Epidermal melanocyte (primary cell): ENCODE data around the gene BACH2.
"Not testable (repeated sequence)": the region's sequence is repeated elsewhere in the genome, so short reads cannot be mapped to it uniquely, and the experiment has no call there.

Source experiments
- DNase-seq: peaks from one replicate; pipeline ENCODE4 v3.0.0; 2011; ENCODE audit warnings: low spot score; ENCODE audit not compliant: insufficient read length

The BACH2 gene

GRCh38 chr6:89972025-89972381 is 324.6 kb downstream of the BACH2 start:
- DNase-seq, result no peak

GRCh38 chr6:89971338-89972024 is 325.2 kb downstream of the BACH2 start:
- not testable (repeated sequence) for DNase-seq

- DNase-seq, result no peak
Measured at GRCh38 chr6:89970609-89971337, 325.9 kb downstream of the BACH2 start.

- DNase-seq, result no peak
Measured at GRCh38 chr6:89970072-89970471, 326.6 kb downstream of the BACH2 start.

GRCh38 chr6:89966913-89967312 is 329.7 kb downstream of the BACH2 start:
- no peak for DNase-seq

GRCh38 chr6:89966228-89966544 is 330.5 kb downstream of the BACH2 start:
- DNase-seq, result no peak

GRCh38 chr6:89965441-89966227 is 331.0 kb downstream of the BACH2 start:
- no peak for DNase-seq

GRCh38 chr6:89963391-89963790 is 333.3 kb downstream of the BACH2 start:
- no peak for DNase-seq

- DNase-seq, result no peak
Measured at GRCh38 chr6:89961481-89961880, 335.2 kb downstream of the BACH2 start.

GRCh38 chr6:89959883-89960282 is 336.8 kb downstream of the BACH2 start:
- no peak for DNase-seq

- DNase-seq, result no peak
Measured at GRCh38 chr6:89956182-89956581, 340.5 kb downstream of the BACH2 start.

GRCh38 chr6:89955364-89955763 is 341.3 kb downstream of the BACH2 start:
- no peak for DNase-seq

GRCh38 chr6:89954721-89955148 is 341.9 kb downstream of the BACH2 start:
- DNase-seq, result no peak

- DNase-seq, result no peak
Measured at GRCh38 chr6:89952686-89953085, 344.0 kb downstream of the BACH2 start.

- no peak for DNase-seq
Measured at GRCh38 chr6:89952105-89952671, 344.5 kb downstream of the BACH2 start.

- no peak for DNase-seq
Measured at GRCh38 chr6:89951574-89952104, 345.0 kb downstream of the BACH2 start.

GRCh38 chr6:89950879-89951391 is 345.7 kb downstream of the BACH2 start:
- no peak for DNase-seq

- no peak for DNase-seq
Measured at GRCh38 chr6:89950446-89950845, 346.2 kb downstream of the BACH2 start.

- DNase-seq, result no peak
Measured at GRCh38 chr6:89948876-89949275, 347.8 kb downstream of the BACH2 start.

GRCh38 chr6:89944826-89945407 is 351.7 kb downstream of the BACH2 start:
- DNase-seq, result no peak

- no peak for DNase-seq
Measured at GRCh38 chr6:89944181-89944755, 352.4 kb downstream of the BACH2 start.
